Bronchial smooth muscle cell (primary cell): ENCODE results near the gene FAM135A. TPM values are rescaled to one million over a fixed set of nuclear protein-coding genes. Genes with fewer than 3 reads are reported as not detected.

ENCODE experiments used
- total RNA-seq: library from RNA; depleted of rRNA; stranded (reverse); fragments of >200 nt; gene quantifications from 2 replicates; pipeline ENCODE4 v1.2.1, GENCODE V29; 2014

The FAM135A gene
- total RNA-seq: 4.9 and 6.6 TPM in 2 replicates

GRCh38 chr6:70413114-70413991 lies at the start of gene FAM135A:
FAM135A (plus strand) TSS chr6:70413508; CDS start chr6:70428343, 14,835 bp downstream.

GRCh38 chr6:70566751-70567382 lies 153.6 kb downstream of the FAM135A start, which contains the start of gene SDHAF4:
SDHAF4 (plus strand) TSS chr6:70566930; CDS start chr6:70566941, 11 bp downstream.

Other genes with a start within 250 kb of the FAM135A start
- gene COL9A1, start 110.4 kb upstream of the FAM135A start, total RNA-seq: not detected in 2 replicates
- gene SDHAF4, start 153.4 kb downstream of the FAM135A start, total RNA-seq: 2.7 and 5.7 TPM in 2 replicates